K562 (cell line): ENCODE measurements around the gene DDIT3. TPM values are rescaled to one million over a fixed set of nuclear protein-coding genes. Genes with fewer than 3 reads are reported as not detected.
A peak's percentile ranks its signal among the peaks of the same experiment; 100 is the strongest.

Source experiments
- ARID2 ChIP-seq: fragments of 450-650 bp; IDR thresholded peaks from 2 replicates; pipeline ENCODE4 v1.6.1; 2017; ENCODE audit warnings: antibody characterized with exemption, mild to moderate bottlenecking
- FOXJ3 ChIP-seq: sonication (generic); formaldehyde crosslinking; IDR thresholded peaks from 2 replicates; pipeline ENCODE4 v1.4.0; 2020; ENCODE audit warnings: mild to moderate bottlenecking, missing genetic modification reagents
- GTF3C2 ChIP-seq: IDR thresholded peaks from 3 replicates; pipeline ENCODE4 v1.6.1; 2011; ENCODE audit warnings: borderline replicate concordance, mild to moderate bottlenecking, moderate library complexity; ENCODE audit not compliant: insufficient read length; ENCODE audit errors: extremely low read depth
- MBD2 ChIP-seq: sonication (generic); IDR thresholded peaks from 2 replicates; pipeline ENCODE4 v1.6.1; 2016; ENCODE audit warnings: low read depth, borderline replicate concordance
- MED1 ChIP-seq: sonication (generic); formaldehyde crosslinking; IDR thresholded peaks from 2 replicates; pipeline ENCODE4 v1.8.1; 2023; ENCODE audit warnings: missing genetic modification reagents, borderline replicate concordance
- NFXL1 ChIP-seq: fragments of 450-650 bp; formaldehyde crosslinking; IDR thresholded peaks from 2 replicates; pipeline ENCODE4 v1.4.0; 2021; ENCODE audit warnings: mild to moderate bottlenecking
- POLR3G ChIP-seq: IDR thresholded peaks from 2 replicates; pipeline ENCODE4 v1.6.1; 2011; ENCODE audit not compliant: insufficient read length, insufficient replicate concordance; ENCODE audit errors: extremely low read depth
- PURB ChIP-seq: sonication (generic); formaldehyde crosslinking; IDR thresholded peaks from 2 replicates; pipeline ENCODE4 v1.9.0; 2021; ENCODE audit warnings: low read depth, mild to moderate bottlenecking, missing genetic modification reagents
- RAD21 ChIP-seq, 2 experiments: fragments of 250-450 bp in 1 of 2; fragments of 450-650 bp in 1 of 2; sonication (Bioruptor Pico) in 1 of 2; formaldehyde crosslinking in 1 of 2; IDR thresholded peaks in 1 of 2; conservative IDR thresholded peaks in 1 of 2; 2 replicates each; pipeline versions ENCODE4 v1.4.0 to v1.8.0; 2020 to 2022; ENCODE audit warnings: mild to moderate bottlenecking in 2 of 2, moderate library complexity in 1 of 2
- REST ChIP-seq, 2 experiments: fragments of 450-650 bp; formaldehyde crosslinking in 1 of 2; IDR thresholded peaks; 2 replicates each; pipeline versions ENCODE4 v1.4.0 to v1.6.1; 2014 to 2020; ENCODE audit warnings: mild to moderate bottlenecking in 2 of 2, borderline replicate concordance in 1 of 2, low read depth in 1 of 2
- ZKSCAN8 ChIP-seq: fragments of 200-800 bp; sonication (Bioruptor generic); IDR thresholded peaks from 2 replicates; pipeline ENCODE4 v1.6.1; 2016; ENCODE audit warnings: missing genetic modification characterization, missing compliant biosample characterization
- ZNF165 ChIP-seq: fragments of 250-450 bp; sonication (Bioruptor Pico); IDR thresholded peaks from 2 replicates; pipeline ENCODE4 v1.4.0; 2020; ENCODE audit warnings: borderline replicate concordance
- polyA plus RNA-seq, 8 experiments: library from polyadenylated mRNA; depleted of rRNA in 4 of 8; stranded (reverse) in 5 of 8; unstranded in 3 of 8; fragments of >200 nt; fragmentation: Nextera tagmentation in 2 of 8; fragmentation: Illumina TruSeq in 1 of 8; extraction: Ambion mirVana in 2 of 8; extraction: Trizol in 1 of 8; gene quantifications; 2 replicates each; pipeline versions ENCODE4 v1.2.1 to v1.2.3, GENCODE V29; 2011 to 2014; ENCODE audit warnings: inconsistent platforms in 1 of 8, missing spikeins in 1 of 8
- total RNA-seq, 7 experiments: library from RNA; depleted of rRNA in 6 of 7; stranded (reverse); fragments of >200 nt in 6 of 7; fragmentation: Illumina TruSeq in 2 of 7; extraction: Trizol in 2 of 7; gene quantifications; 2 replicates each; pipeline versions ENCODE4 v1.2.1 to v1.2.3, GENCODE V29; 2011 to 2021; ENCODE audit warnings: low replicate concordance in 1 of 7
- TF ChIP-seq, protein P1 (sequence below): fragments of 450-650 bp; IDR thresholded peaks from 2 replicates; pipeline ENCODE4 v1.6.1; 2014; ENCODE audit warnings: low read depth, mild to moderate bottlenecking, moderate library complexity, borderline replicate concordance

Gene DDIT3
- total and polyA plus RNA-seq, 9 of the 15 experiments (the other 6 are each of a cell fraction or from before 2014, with no cell fraction given) = 59.1 to 272 (median 89.9) TPM

- no peak for TF ChIP-seq GTF3C2
- TF ChIP-seq POLR3G = no peak
- TF ChIP-seq ZNF165 (CRISPR knock-in tag) = no peak
- no peak for TF ChIP-seq NFXL1 (CRISPR knock-in tag)
- TF ChIP-seq MBD2 = no peak; the same call in 1 of the 2 replicates
- TF ChIP-seq PURB (CRISPR knock-in tag) = no peak
- TF ChIP-seq RAD21 (CRISPR knock-in tag; conservative IDR thresholded peaks at IDR 0.05 in 1 of 2, IDR thresholded peaks at IDR 0.05 in 1 of 2) = peak in 1 of 2 experiments; percentile 44; a peak in 1 of 4 replicates
- peak; percentile 99 for TF ChIP-seq REST (IDR thresholded peaks at IDR 0.05; ENCODE audit: borderline replicate concordance)
- TF ChIP-seq REST (CRISPR knock-in tag; IDR thresholded peaks at IDR 0.05; ENCODE audit: low read depth) = 0 out of 2 replicates have a peak, but pooled peaks have one; percentile 31
- TF ChIP-seq ZKSCAN8 (CRISPR knock-in tag) = no peak
- no peak for TF ChIP-seq MED1 (CRISPR knock-in tag)
- no peak for TF ChIP-seq ARID2
- TF ChIP-seq FOXJ3 (CRISPR knock-in tag) = no peak
- TF ChIP-seq, protein P1, sequence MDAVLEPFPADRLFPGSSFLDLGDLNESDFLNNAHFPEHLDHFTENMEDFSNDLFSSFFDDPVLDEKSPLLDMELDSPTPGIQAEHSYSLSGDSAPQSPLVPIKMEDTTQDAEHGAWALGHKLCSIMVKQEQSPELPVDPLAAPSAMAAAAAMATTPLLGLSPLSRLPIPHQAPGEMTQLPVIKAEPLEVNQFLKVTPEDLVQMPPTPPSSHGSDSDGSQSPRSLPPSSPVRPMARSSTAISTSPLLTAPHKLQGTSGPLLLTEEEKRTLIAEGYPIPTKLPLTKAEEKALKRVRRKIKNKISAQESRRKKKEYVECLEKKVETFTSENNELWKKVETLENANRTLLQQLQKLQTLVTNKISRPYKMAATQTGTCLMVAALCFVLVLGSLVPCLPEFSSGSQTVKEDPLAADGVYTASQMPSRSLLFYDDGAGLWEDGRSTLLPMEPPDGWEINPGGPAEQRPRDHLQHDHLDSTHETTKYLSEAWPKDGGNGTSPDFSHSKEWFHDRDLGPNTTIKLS = no peak; the same call in 1 of the 2 replicates
Observed at GRCh38 chr12:57522011-57522886, 1.9 kb upstream of the DDIT3 start, which contains the start of gene MBD6 (continued).
